ENCODE results near the gene AARS2. TPM values are rescaled to one million over a fixed set of nuclear protein-coding genes. Genes with fewer than 3 reads are reported as not detected.

The AARS2 gene
- total RNA-seq, 1 donor from 2014 or later, result 28.6 TPM

DNA sequence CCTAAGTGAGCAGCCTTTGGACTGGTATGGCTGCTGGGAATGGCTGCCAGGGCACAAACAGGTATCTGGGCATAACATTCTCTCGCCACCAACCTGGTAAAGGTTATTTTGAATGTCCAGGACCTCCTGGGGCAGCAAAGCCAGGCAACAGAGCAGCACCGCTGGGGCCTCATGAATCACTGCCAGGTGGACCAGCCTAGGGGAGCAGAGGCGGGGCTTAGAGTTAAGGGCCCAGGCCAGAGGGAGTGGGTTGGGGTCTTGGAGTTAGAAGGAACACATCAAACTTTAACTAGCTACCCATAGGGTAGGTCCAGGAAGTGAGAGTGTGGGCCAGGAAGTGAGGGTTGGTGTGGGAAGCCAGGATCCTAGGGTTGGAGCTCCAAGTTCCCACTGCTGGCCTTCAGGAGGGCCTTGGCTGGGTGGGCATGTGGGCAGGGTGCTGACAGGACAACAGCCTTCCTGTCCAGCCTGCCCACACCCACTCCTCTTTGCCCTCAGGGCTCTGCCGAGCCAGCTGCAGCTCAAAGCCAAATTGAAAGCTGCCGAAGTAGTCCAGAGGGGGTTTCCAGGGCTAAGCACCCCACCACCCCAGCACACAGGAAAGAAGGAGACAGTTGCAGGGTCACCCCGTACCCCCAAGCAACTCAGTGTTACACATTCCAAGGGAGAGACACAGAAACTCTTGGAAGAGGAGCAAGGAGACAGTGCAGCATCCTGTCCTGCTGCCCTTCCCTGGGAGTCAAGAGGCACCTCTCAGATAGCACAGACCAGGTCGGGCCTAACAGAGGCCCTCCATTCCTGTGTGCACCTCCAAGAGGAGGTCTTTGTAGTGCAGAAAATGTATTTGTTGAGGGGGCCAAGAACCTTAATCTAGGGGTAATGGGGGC is 50.4 kb downstream of the AARS2 start:
- no peak for DNase-seq (ENCODE audit: low spot score)

DNA sequence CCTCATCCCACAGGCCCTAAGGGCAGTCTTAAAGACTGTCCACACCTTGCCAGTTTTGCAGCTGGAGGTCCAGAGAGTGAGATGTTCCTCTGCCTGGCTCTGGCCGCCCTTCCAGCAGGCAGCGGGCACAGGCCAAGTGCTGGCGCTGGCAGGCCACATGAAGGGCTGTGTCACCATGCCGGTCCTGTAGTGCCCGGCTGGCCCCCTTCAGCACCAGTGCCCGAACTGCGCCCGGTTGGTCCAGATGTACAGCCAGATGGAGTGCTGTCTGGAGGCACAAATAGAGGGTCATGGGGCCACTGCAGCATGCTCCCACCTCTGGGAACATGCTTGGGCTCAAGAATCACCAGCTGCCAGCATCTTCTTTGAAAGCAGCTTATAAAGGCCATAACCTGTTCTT is 51.6 kb downstream of the AARS2 start:
- DNase-seq (ENCODE audit: low spot score), result no peak

DNA sequence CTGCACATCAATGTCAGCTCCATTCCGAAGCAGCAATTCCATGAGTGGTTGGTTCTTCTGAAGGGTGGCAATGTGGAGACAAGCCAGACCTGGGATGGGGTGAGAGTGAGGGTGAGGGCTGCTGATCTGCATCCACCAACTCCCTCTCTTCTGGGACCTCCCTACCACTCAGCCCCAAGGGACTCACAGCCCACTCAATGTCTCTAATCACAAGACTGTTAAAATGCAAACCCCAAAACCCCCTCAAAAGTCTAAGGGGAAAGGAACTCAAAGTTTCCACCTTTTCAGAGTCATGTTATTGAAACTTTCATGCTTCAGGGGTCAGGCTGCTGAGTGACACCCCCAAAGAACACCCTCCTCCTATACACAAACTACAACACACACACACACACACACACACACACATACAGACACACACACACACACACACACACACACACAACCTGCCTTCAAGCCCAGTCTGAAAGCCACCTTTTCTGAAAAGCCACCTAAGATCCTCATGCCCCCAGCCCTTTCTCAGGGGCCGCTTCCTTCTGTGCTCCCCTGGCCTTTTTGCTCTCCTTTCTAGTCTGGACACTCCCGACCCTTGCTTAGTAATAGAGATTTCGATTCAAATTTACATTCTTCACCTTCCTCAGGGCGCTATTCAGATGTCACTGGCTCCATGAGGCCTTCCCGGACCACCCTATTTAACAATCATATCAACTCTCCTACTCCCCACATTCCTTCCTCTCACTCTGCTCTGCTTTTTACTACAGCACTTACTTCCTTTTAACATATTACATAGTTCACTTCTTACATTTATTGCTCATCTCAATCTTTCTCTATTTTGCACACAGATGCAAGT is 52.5 kb downstream of the AARS2 start:
- no peak for DNase-seq (ENCODE audit: low spot score)

DNA sequence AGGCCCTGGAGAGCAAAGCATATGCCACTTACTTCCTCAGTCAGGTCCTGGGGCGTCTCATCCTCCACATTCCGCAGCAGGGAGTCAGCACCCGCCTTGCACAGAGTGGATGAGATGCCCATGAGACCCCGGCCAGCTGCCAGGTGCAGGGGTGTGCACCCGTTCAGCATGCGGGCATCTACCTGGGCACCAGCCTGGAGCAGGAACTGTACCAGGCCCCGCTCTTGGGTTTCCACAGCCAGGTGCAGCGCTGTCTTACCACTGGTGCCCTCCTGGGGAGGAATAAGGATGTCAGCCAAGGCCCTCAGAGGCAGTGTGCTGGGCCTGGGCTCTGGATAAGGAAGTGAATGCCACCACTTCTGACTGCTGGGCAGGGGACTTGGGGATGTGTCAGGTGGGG is 53.1 kb downstream of the AARS2 start:
- no peak for DNase-seq (ENCODE audit: low spot score)

DNA sequence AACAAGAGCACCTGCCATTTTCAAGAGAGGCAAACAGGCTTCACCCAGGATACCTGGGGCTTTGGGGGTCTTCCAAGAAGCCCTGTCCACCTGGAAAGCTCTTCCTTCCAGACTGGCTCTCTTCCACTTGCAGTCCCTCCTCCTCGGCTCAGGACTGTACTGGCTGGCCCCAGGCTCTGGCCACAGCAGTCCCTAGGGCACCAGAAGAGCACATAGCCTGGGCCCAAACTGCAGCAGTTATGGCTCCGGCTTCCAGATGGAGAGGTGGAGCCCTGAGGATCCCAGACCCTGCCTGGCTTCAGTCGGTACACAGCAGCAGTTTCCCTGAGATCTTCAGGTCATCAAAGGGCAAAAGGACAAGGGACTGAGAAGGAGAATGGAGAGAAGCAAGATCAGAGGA is 54.2 kb downstream of the AARS2 start:
- no peak for DNase-seq (ENCODE audit: low spot score)

DNA sequence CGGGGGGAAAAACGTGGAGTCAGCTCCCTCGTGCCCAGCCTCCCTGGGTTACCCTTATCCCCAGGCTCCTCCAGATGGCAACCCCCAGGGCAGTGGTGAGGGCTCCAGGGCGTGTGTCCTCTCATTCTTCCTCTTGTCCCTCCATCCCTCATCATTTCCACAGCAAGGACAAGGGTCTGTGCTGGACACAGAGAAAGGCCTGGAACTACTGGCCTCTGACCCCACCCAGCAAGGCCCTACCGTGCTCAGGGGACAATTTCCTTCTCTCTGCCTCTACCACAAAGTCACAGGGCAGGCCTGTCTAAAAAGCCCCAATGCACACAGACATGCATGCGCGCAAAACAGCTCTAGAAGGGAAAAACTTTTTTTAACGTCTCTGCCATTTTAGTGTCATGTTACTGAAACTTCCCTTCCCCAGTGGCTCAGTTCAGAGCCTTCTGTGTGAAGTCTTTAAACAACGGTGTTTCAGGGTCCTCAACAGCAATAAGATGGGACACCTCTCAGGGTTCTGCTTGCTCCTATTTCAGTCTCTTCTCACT is 54.8 kb downstream of the AARS2 start:
- DNase-seq (ENCODE audit: low spot score), result no peak

DNA sequence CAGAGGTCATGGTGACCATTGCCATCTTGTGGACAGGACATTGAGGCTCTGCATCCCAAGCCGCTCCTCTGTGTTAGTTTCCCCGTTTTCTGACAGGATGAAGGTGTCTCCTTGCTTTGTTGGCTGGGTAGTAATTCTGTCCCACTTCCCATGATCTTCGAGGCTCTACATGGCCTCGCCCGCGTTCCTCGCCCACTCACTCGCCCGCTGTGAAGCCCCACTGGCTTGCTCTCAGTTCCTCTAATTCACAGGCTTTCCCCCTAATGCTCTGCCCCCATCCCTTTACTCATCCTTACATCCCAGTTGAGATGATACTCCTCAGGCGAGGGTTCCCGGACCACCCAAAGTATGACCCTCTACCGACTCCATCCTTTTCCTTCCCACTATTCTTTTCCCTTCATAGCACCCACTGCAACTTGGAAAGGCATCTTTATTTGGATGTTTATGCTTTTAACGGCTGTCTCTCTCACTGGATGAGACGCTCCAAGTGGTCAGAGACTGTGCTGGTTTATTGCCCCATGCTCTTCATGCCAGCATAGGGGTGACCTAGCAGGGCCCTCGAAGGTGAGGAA is 55.3 kb downstream of the AARS2 start:
- DNase-seq (ENCODE audit: low spot score), result no peak

DNA sequence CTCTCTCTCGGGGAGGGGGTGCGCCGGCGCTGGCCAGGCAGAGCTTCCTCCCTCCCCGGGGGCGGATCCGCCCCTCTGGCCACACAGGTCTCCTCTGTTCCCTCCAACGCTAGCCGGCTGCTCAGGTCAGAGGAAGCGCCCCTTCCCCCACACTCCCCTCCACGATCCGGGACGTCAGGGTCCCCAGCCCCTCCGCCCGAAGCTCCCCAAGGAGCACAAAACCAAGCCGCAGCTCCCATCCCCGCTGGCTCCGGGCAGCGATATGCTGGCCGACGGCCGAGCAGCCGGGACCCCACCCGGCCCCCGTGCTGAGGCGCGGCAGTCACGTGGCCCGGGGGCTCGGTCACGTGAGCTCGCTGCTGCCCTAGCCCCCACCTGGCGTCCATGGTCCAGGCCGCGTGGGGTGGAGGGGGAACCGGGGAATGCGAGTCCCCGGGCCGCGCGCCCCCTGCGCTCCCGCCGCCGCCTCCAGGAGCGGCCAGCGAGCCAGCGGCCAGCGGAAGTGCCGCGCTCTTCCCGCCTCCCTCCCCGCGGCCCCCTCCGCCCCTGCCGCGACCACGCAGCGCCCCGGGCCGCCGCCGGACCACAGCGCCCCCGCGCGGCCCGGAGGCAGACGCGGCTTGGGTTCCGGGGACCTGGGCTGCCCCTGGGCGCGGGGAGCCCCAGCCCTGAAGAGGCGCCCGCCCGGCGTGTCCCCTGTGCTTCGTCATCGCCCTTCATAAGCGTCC is 56.0 kb downstream of the AARS2 start, which contains the start of gene SLC35B2:
SLC35B2 (minus strand) TSS at position 504 of the 728 bp plus-strand sequence; CDS start at position 386, 118 bp downstream.
- DNase-seq (ENCODE audit: low spot score), result peak; percentile 49

DNA sequence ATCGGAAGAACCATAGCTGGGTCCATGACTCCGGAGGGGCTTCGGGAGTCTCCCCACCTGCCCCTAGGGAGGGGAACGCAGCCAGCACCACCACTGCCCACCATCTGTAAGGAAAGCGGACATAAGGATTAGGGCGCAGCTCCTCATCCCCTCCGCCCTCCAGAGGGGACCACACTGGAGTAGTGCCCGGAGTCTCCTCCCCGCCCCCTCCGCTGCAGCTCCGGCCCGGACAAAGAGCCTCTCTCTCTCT is 56.4 kb downstream of the AARS2 start:
- DNase-seq (ENCODE audit: low spot score), result no peak

DNA sequence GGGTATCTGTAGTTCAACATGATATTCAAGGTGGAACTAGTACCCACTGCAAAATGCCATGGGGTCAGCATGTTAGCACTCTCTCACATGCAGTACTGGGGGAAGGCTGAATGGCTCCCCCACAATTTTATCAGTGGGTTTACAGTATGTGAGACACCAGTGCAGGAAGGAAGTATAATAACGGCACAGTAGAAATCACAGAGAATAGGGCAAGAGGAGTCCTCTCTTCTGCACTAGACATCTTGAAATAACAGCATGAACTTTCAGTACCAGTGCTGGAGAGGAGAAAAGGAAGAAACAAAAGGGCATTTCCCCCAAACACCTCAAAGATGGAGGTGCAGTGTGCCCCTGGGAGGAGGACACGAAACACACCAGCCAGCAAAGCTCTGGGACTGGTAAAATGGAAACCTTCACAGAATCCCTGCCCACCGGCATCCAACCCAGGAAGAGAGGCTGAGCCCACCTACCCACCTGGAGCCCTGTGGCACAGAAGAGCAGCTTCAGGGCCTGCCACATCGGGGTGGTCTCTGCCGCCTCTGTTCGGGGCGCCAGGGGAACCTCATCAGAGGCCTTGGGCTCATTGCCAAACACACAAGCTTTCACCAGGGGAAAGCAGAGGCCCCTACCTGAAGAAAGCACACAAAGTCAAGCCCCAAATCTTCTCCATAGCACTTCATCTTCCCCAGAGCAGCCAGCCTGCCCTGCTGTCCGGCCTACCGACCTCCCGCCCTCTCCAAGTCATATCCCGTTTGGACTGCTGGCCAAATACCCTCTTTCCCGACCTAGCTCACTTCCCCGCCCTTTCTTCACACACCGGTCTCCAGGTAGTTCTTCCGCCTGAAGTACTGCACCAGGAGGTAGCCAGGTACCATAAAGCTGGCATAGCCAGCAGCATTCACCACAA is 57.0 kb downstream of the AARS2 start:
- DNase-seq (ENCODE audit: low spot score), result no peak

DNA sequence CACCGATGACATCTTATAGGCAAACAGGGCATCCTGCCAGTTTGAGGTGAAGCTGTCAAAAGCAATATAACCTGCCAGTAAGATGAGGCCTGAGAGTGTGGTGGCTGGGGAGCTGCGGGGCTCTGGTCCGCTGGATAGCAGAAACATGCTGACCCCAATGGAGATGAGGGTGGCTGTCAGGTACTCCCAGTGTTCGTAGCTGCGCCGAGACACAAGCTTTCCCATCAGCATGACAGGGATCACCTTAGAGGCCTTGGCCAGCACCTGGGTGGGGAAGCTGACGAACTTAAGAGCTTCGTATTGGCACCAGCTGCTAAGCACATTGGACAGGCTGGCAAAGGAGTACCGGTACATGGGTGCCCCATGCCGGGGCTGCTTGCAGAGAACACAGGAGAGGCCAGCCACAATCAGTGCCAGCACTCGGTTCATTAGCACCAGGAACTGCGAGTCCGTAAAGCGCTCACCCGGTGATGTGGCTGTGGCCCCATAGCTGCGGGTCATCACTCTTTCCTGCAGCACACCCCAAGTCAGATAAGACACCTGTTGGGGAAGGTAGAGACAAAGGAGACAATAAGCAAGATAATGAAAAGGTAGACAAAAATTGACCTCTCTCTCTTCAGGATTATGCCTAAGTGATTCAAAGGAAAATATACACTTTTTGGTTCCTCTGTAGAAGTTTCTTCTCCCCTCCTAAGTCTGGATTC is 57.9 kb downstream of the AARS2 start:
- DNase-seq (ENCODE audit: low spot score), result no peak

DNA sequence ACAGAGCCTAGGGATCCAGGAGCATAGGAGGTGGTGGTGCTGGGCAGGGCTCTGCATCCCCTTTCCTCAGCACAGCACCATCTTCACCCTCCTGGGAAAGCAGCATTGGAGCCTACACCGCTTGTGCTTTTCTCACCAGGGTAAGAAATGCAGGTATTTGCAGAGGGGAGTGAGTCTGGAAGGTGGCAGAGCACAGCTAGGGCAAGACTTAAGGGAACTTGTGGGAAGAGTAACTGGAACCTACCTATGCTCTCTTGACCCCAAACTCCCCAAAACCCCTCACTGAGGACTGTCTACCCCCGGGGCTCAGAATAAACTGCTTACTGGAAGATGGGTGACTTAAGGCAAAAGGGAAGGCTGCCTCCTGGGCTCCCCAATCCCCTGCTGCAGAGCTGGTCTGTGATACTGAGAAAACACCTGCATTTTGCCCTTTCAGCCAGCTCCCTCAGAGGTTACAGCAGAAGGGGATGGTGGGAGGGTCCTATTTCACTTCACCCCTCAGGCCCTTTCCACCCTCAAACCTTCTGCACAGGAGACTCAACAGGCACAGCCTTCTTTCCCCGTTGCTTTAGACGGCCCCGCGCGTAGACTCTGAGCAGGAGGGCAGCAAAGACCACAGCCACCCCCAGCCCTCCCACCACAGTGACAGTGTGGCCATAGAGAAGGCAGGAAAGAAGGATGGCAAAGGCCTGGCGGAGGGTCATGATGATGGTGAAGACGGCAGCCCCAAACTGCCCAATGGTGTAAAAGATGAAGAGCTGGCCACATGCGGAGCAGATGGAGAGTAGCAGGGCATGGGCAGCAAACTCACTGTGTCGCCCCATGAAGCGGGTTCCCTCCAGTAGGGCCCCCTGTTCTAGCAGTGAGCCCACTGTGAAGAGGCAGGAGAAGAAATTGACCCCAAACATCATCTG is 58.7 kb downstream of the AARS2 start:
- no peak for DNase-seq (ENCODE audit: low spot score)

DNA sequence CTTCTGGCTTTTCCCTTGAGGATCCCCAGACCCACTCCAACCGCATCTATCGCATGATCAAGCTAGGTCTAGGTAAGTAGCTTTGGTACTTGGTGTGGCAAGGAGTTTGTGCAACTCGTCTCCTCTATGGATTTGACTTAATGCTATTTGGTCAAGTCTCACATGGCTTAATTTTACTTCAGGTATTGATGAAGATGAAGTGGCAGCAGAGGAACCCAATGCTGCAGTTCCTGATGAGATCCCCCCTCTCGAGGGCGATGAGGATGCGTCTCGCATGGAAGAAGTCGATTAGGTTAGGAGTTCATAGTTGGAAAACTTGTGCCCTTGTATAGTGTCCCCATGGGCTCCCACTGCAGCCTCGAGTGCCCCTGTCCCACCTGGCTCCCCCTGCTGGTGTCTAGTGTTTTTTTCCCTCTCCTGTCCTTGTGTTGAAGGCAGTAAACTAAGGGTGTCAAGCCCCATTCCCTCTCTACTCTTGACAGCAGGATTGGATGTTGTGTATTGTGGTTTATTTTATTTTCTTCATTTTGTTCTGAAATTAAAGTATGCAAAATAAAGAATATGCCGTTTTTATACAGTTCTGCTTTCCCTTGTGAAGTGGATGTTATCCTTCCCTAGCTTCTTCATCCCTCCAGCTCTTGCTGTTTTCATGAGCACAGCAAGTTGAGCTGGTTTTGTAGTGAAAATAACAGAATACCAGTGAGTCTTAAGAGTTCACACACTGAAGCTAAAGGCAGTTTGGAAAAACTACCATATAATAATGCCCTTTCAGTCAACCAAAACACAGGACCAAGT is 59.6 kb downstream of the AARS2 start:
- DNase-seq (ENCODE audit: low spot score), result no peak

DNA sequence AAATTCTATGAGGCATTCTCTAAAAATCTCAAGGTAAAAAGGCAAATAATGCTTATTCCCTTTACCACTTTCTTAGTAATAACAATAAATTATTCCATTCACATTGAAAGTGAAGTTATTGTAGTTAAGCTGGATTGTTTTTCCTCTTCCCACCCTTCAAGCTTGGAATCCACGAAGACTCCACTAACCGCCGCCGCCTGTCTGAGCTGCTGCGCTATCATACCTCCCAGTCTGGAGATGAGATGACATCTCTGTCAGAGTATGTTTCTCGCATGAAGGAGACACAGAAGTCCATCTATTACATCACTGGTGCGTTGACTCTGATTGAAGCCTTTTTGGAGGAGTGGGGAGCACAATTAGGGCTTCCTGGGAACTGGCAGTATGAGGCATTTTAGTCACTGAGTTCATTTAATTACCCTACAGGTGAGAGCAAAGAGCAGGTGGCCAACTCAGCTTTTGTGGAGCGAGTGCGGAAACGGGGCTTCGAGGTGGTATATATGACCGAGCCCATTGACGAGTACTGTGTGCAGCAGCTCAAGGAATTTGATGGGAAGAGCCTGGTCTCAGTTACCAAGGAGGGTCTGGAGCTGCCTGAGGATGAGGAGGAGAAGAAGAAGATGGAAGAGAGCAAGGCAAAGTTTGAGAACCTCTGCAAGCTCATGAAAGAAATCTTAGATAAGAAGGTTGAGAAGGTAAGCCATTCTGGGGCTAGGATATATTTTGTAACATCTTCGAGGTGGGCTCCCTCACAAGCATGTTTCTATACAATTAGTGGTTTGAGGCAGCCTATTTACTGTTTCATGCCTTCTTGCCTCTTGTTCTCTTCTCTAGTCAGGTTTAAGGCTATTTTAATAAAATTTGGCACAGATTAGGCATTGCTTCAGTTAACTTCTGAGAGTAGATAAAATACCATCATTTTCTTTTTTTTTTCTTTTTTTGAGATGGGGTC is 61.3 kb downstream of the AARS2 start:
- DNase-seq (ENCODE audit: low spot score), result no peak

DNA sequence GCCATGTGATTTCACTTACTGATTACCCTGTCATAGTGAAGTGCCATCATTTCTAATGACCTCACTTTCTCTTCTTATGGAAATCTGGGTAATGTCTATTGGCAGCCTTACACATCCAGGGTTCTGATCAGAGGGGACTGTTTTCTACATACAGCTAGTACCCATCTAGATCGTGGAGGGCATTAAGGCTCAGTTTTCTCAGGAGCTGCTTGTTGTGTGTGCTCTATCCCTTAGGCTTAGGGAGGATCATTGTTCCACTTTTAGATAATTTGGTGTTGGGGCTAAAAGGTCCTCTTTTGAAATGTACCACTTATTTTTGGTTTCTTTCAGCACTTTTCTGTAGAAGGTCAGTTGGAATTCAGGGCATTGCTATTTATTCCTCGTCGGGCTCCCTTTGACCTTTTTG is 62.4 kb downstream of the AARS2 start:
- DNase-seq (ENCODE audit: low spot score), result no peak

DNA sequence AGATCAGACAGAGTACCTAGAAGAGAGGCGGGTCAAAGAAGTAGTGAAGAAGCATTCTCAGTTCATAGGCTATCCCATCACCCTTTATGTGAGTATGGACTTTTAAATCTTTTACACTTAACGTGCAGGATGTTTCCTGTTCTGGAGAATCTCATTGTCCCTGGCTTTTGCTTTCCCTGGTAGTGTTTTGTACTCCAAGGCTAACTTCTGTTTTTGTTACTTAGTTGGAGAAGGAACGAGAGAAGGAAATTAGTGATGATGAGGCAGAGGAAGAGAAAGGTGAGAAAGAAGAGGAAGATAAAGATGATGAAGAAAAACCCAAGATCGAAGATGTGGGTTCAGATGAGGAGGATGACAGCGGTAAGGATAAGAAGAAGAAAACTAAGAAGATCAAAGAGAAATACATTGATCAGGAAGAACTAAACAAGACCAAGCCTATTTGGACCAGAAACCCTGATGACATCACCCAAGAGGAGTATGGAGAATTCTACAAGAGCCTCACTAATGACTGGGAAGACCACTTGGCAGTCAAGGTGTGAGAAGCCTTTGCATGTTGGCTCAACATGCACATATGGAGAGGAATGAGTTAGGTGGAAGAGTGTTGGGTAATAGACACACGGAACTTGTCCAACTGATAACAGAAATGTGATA is 63.0 kb downstream of the AARS2 start:
- no peak for DNase-seq (ENCODE audit: low spot score)

Data from mucosa of gallbladder (tissue), 1 donor.